Hippocampal formation (tissue), 2 donors: Measurements from ENCODE around the gene ZNF217.
A peak's percentile ranks its signal among the peaks of the same experiment; 100 is the strongest.
"Not testable (repeated sequence)": the region's sequence is repeated elsewhere in the genome, so short reads cannot be mapped to it uniquely, and the experiment has no call there.

Experiments used
- DNase-seq, 2 donors: peaks; one replicate each; lab custom pipeline; 2025; lab: John Stamatoyannopoulos, UW

ZNF217 gene

GRCh38 chr20:53583660-53584549 is 9.7 kb downstream of the ZNF217 start:
- not testable (repeated sequence) for DNase-seq

GRCh38 chr20:53582574-53583351 is 10.9 kb downstream of the ZNF217 start:
- no peak for DNase-seq

GRCh38 chr20:53582251-53582570 is 11.4 kb downstream of the ZNF217 start:
- DNase-seq: no peak

GRCh38 chr20:53581444-53582250 is 12.0 kb downstream of the ZNF217 start:
- DNase-seq: no peak

- DNase-seq: no peak
These were observed 13.1 kb downstream of the ZNF217 start for GRCh38 chr20:53580376-53581111.

- no peak for DNase-seq
These were observed 13.9 kb downstream of the ZNF217 start for GRCh38 chr20:53579581-53580375.

GRCh38 chr20:53579266-53579580 is 14.4 kb downstream of the ZNF217 start:
- DNase-seq: no peak

GRCh38 chr20:53578492-53579222 is 15.0 kb downstream of the ZNF217 start:
- peak; percentile 28 to 90 for DNase-seq

GRCh38 chr20:53576586-53577318 is 16.9 kb downstream of the ZNF217 start:
- DNase-seq: no peak

GRCh38 chr20:53576195-53576580 is 17.5 kb downstream of the ZNF217 start:
- no peak for DNase-seq

- DNase-seq: no peak
These were observed 18.0 kb downstream of the ZNF217 start for GRCh38 chr20:53575481-53576194.

GRCh38 chr20:53574819-53575218 is 18.8 kb downstream of the ZNF217 start:
- DNase-seq: no peak

- no peak for DNase-seq
These were observed 19.3 kb downstream of the ZNF217 start for GRCh38 chr20:53574259-53574789.

- no peak for DNase-seq
These were observed 21.9 kb downstream of the ZNF217 start for GRCh38 chr20:53571555-53572286.

- DNase-seq: no peak
These were observed 23.0 kb downstream of the ZNF217 start for GRCh38 chr20:53570446-53571276.

- DNase-seq: no peak
These were observed 23.9 kb downstream of the ZNF217 start for GRCh38 chr20:53569606-53570307.
